Measurements from ENCODE around the gene COPG2.
"Not testable (repeated sequence)": the region's sequence is repeated elsewhere in the genome, so short reads cannot be mapped to it uniquely, and the experiment has no call there.

Gene COPG2

GRCh38 chr7:130591464-130591863 lies 77.1 kb downstream of the COPG2 start:
- not testable (repeated sequence) for H3K4me1 Mint-ChIP-seq; H3K36me3 Mint-ChIP-seq (ENCODE audit: insufficient read depth); DNase-seq (ENCODE audit: low spot score in 2 of 2); H3K4me3 Mint-ChIP-seq; H3K27me3 Mint-ChIP-seq; H3K9me3 Mint-ChIP-seq; H3K27ac Mint-ChIP-seq (ENCODE audit: low read depth); ATAC-seq (replicated peaks; ENCODE audit: extremely low read depth, poor library complexity, severe bottlenecking)

- not testable (repeated sequence) for H3K4me3 Mint-ChIP-seq; H3K27ac Mint-ChIP-seq (ENCODE audit: low read depth); DNase-seq (ENCODE audit: low spot score in 2 of 2); H3K36me3 Mint-ChIP-seq (ENCODE audit: insufficient read depth); H3K9me3 Mint-ChIP-seq; H3K27me3 Mint-ChIP-seq; H3K4me1 Mint-ChIP-seq; ATAC-seq (replicated peaks; ENCODE audit: extremely low read depth, poor library complexity, severe bottlenecking)
Observed at GRCh38 chr7:130585932-130586331, 82.6 kb downstream of the COPG2 start.

GRCh38 chr7:130575110-130575509 lies 93.4 kb downstream of the COPG2 start:
- not testable (repeated sequence) for ATAC-seq (replicated peaks; ENCODE audit: extremely low read depth, poor library complexity, severe bottlenecking); H3K36me3 Mint-ChIP-seq (ENCODE audit: insufficient read depth); DNase-seq (ENCODE audit: low spot score in 2 of 2); H3K4me3 Mint-ChIP-seq; H3K4me1 Mint-ChIP-seq; H3K27ac Mint-ChIP-seq (ENCODE audit: low read depth); H3K9me3 Mint-ChIP-seq; H3K27me3 Mint-ChIP-seq

DNA sequence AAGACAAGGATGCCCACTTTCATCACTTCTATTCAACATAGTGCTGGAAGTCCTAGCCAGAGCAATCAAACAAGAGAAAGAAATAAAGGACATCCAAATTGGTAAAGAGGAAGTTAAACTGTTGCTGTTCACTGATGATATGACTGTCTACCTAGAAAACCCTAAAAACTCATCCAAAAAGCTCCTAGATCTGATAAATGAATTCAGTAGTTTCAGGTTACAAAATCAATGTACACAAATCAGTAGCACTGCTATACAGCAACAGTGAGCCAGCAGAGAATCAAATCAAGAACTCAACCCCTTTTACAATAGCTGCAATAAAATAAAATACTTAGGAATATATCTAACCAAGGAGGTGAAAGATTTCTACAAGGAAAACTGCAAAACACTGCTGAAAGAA lies 98.4 kb downstream of the COPG2 start:
- not testable (repeated sequence) for H3K4me3 Mint-ChIP-seq; ATAC-seq (replicated peaks; ENCODE audit: extremely low read depth, poor library complexity, severe bottlenecking); H3K27me3 Mint-ChIP-seq; H3K27ac Mint-ChIP-seq (ENCODE audit: low read depth); H3K4me1 Mint-ChIP-seq; H3K36me3 Mint-ChIP-seq (ENCODE audit: insufficient read depth); DNase-seq (ENCODE audit: low spot score in 2 of 2); H3K9me3 Mint-ChIP-seq

DNA sequence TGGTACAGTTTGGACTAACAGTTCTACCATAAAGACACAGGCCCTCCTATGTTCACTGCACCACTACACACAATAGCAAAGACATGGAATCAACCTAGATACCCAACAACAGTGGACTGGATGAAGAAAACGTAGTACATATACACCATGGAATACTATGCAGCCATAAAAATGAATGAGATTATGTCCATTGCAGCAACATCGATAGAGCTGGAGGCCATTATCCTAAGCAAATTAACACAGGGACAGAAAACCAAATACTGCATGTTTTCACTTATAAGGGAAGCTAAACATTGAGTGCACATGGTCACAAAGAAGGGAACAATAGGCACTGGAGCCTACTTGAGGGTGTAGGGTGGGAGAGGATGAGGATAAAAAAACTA lies 101.7 kb downstream of the COPG2 start:
- ATAC-seq (replicated peaks; ENCODE audit: extremely low read depth, poor library complexity, severe bottlenecking), result no peak
- H3K27me3 Mint-ChIP-seq, result no peaks in the 10 kb centered on the region

GRCh38 chr7:130566168-130566897 lies 102.2 kb downstream of the COPG2 start:
- DNase-seq (ENCODE audit: low spot score in 2 of 2), result no peak
- Mint-ChIP-seq H3K9me3 (peaks cover 4% of the 10 kb centered on the region), H3K27me3 (no peaks in the 10 kb centered on the region), H3K4me3 (no peak overlapping the region), H3K27ac (ENCODE audit: low read depth) (no peak overlapping the region), H3K4me1 (no peaks in the 10 kb centered on the region), H3K36me3 (ENCODE audit: insufficient read depth) (no peaks in the 10 kb centered on the region)
- no peak for ATAC-seq (replicated peaks; ENCODE audit: extremely low read depth, poor library complexity, severe bottlenecking)

More for the DNA sequence above, 101.7 kb downstream of the COPG2 start:
- Mint-ChIP-seq H3K4me3 (no peak overlapping the region), H3K4me1 (no peaks in the 10 kb centered on the region), H3K9me3 (peaks cover 4% of the 10 kb centered on the region), H3K27ac (ENCODE audit: low read depth) (no peak overlapping the region), H3K36me3 (ENCODE audit: insufficient read depth) (no peaks in the 10 kb centered on the region)
- no peak for DNase-seq (ENCODE audit: low spot score in 2 of 2)

- Mint-ChIP-seq H3K4me3 (no peak overlapping the region), H3K27ac (ENCODE audit: low read depth) (no peak overlapping the region), H3K9me3 (no peaks in the 10 kb centered on the region), H3K4me1 (no peaks in the 10 kb centered on the region), H3K27me3 (no peaks in the 10 kb centered on the region), H3K36me3 (ENCODE audit: insufficient read depth) (peaks cover 3% of the 10 kb centered on the region)
- no peak for DNase-seq (ENCODE audit: low spot score in 2 of 2)
- ATAC-seq (replicated peaks; ENCODE audit: extremely low read depth, poor library complexity, severe bottlenecking), result no peak
Observed at GRCh38 chr7:130560972-130561371, 107.6 kb downstream of the COPG2 start.

DNA sequence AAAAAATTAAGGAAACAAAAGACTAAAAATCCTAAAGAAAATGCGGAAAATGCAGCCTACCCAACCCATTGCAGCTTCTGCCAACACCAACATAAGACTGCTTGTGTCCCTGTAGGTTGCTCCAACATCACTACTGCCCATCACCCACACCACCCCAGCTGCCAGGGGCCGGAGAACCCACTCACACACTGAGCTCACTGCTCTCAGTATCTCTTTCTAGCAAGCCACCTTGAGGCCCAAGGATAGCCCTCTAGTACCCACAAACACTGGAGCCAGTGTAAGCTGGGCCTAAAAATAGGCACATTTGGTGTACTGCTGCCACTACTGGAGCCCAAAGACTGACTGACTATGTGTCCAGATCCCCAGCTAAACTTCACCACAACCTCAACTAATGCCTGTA lies 109.4 kb downstream of the COPG2 start:
- DNase-seq (ENCODE audit: low spot score in 2 of 2) (no peak), ATAC-seq (replicated peaks; ENCODE audit: extremely low read depth, poor library complexity, severe bottlenecking) (no peak)
- Mint-ChIP-seq H3K36me3 (ENCODE audit: insufficient read depth) (peaks cover 3% of the 10 kb centered on the region), H3K27ac (ENCODE audit: low read depth) (no peak overlapping the region), H3K4me3 (no peak overlapping the region), H3K9me3 (no peaks in the 10 kb centered on the region), H3K4me1 (no peaks in the 10 kb centered on the region), H3K27me3 (no peaks in the 10 kb centered on the region)

DNA sequence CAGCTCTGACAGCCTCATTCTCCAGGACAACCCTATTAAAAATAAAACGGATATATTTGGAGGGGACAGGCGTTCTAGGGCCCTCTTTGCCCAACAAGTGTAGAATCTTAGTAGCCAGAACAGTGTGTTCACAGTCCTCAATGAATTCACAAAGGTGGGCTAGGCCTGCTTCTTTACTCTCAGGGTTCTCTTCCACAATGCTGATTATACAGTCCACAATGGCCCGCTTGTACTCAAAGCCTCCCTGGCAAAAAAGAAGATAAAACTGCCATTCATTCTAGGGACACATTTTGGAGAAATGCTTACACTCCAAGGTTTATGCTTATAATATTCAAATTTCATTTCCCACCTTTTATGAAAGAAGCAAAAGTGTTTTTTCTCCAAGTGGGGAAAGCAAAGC lies 114.1 kb downstream of the COPG2 start:
- H3K27me3 Mint-ChIP-seq, result no peaks in the 10 kb centered on the region

GRCh38 chr7:130553398-130554029 lies 115.0 kb downstream of the COPG2 start:
- Mint-ChIP-seq H3K27ac (ENCODE audit: low read depth) (no peak overlapping the region), H3K4me3 (no peak overlapping the region), H3K36me3 (ENCODE audit: insufficient read depth) (peaks cover 4% of the 10 kb centered on the region), H3K27me3 (no peaks in the 10 kb centered on the region), H3K9me3 (no peaks in the 10 kb centered on the region), H3K4me1 (no peaks in the 10 kb centered on the region)
- ATAC-seq (replicated peaks; ENCODE audit: extremely low read depth, poor library complexity, severe bottlenecking) (no peak), DNase-seq (ENCODE audit: low spot score in 2 of 2) (no peak)

More for the DNA sequence above, 114.1 kb downstream of the COPG2 start:
- H3K27ac Mint-ChIP-seq (ENCODE audit: low read depth), result no peak overlapping the region
- DNase-seq (ENCODE audit: low spot score in 2 of 2) (no peak), ATAC-seq (replicated peaks; ENCODE audit: extremely low read depth, poor library complexity, severe bottlenecking) (no peak)
- no peaks in the 10 kb centered on the region for H3K9me3 Mint-ChIP-seq
- H3K4me1 Mint-ChIP-seq, result no peaks in the 10 kb centered on the region
- H3K36me3 Mint-ChIP-seq (ENCODE audit: insufficient read depth), result peaks cover 5% of the 10 kb centered on the region
- no peak overlapping the region for H3K4me3 Mint-ChIP-seq

GRCh38 chr7:130544356-130544755 lies 124.2 kb downstream of the COPG2 start:
- H3K27ac Mint-ChIP-seq (ENCODE audit: low read depth), result no peak overlapping the region
- no peak for DNase-seq (ENCODE audit: low spot score in 2 of 2)
- H3K36me3 Mint-ChIP-seq (ENCODE audit: insufficient read depth), result peaks cover 4% of the 10 kb centered on the region
- H3K9me3 Mint-ChIP-seq, result no peaks in the 10 kb centered on the region
- ATAC-seq (replicated peaks; ENCODE audit: extremely low read depth, poor library complexity, severe bottlenecking), result no peak
- H3K27me3 Mint-ChIP-seq, result no peaks in the 10 kb centered on the region
- no peaks in the 10 kb centered on the region for H3K4me1 Mint-ChIP-seq
- H3K4me3 Mint-ChIP-seq, result no peak overlapping the region

DNA sequence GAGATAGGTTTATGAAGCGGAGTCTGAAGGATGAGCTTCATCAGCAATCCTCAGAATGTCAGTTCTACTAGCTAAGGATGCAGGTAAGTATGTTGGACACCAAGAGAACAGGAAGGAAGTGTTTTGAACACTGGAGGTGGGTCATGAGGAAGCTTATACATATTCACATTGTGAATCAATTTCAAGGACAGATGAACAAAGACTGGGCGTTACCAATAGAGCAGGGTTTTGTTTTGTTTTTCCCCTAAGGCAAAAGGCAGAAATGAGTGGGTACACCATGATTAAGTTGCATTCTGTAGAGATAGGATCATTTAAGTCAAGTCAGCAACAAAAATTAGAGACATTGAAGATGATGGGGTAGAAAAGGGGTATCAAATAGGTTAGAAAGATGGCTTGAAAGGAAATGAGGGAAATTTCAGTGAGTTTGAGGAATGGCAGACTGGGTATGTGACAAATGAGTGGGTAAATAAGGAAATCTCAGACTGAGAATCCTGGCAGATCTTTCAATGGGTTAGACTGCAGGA lies 125.0 kb downstream of the COPG2 start:
- no peaks in the 10 kb centered on the region for H3K27me3 Mint-ChIP-seq
- H3K27ac Mint-ChIP-seq (ENCODE audit: low read depth), result no peak overlapping the region
- no peaks in the 10 kb centered on the region for H3K4me1 Mint-ChIP-seq
- no peaks in the 10 kb centered on the region for H3K9me3 Mint-ChIP-seq
- H3K36me3 Mint-ChIP-seq (ENCODE audit: insufficient read depth), result peaks cover 1% of the 10 kb centered on the region
- DNase-seq (ENCODE audit: low spot score in 2 of 2), result no peak
- no peak for ATAC-seq (replicated peaks; ENCODE audit: extremely low read depth, poor library complexity, severe bottlenecking)
- H3K4me3 Mint-ChIP-seq, result no peak overlapping the region

DNA sequence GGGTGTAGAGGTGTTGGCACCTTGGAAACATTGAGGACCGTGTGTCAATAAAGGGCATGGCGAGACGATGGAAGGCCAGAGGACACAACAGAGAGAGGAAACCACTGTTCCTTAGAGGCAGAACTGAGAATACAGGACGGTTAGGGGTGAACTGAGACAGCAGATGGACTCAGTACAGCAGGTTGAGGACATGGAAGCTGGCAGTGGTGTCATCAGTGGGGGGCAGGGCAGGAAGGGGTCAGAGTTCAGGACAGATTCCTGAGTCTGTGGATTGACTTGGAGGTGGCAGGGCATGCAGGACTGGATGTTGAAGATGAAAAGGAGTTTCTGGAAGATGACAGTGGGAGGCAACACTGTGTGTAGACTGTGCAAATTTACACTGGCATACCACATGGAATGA lies 126.3 kb downstream of the COPG2 start:
- DNase-seq (ENCODE audit: low spot score in 2 of 2); H3K9me3 Mint-ChIP-seq; H3K36me3 Mint-ChIP-seq (ENCODE audit: insufficient read depth); H3K4me3 Mint-ChIP-seq; ATAC-seq (replicated peaks; ENCODE audit: extremely low read depth, poor library complexity, severe bottlenecking); H3K27me3 Mint-ChIP-seq; H3K4me1 Mint-ChIP-seq; H3K27ac Mint-ChIP-seq (ENCODE audit: low read depth): not testable (repeated sequence)

Measured in central memory CD8-positive, alpha-beta T cell (primary cell).